Esophagus squamous epithelium (tissue), 5 donors: ENCODE results near the gene GALNT14. TPM values are rescaled to one million over a fixed set of nuclear protein-coding genes. Genes with fewer than 3 reads are reported as not detected.

Experiments
- DNase-seq: peaks from one replicate; lab custom pipeline; 2025; lab: John Stamatoyannopoulos, UW
- H3K27ac ChIP-seq, 4 donors: fragments of 200-600 bp; sonication (generic); one replicate each; pipeline ENCODE4 v1.5.1; 2016 to 2019; ENCODE audit warnings: mild to moderate bottlenecking in 1 of 4
- H3K27me3 ChIP-seq, 4 donors: fragments of 200-600 bp; sonication (generic); 1 replicate in 3 of 4; 2 replicates in 1 of 4; pipeline versions ENCODE4 v1.5.1 to v1.6.0; 2017 to 2021; ENCODE audit warnings: antibody characterized with exemption in 1 of 4
- H3K36me3 ChIP-seq, 3 donors: fragments of 200-600 bp; sonication (generic); one replicate each; pipeline ENCODE4 v1.5.1; 2016 to 2019
- H3K4me1 ChIP-seq, 3 donors: fragments of 200-600 bp; sonication (generic); one replicate each; pipeline ENCODE4 v1.5.1; 2017 to 2019
- H3K4me3 ChIP-seq, 4 donors: fragments of 200-600 bp; sonication (generic); 1 replicate in 3 of 4; 2 replicates in 1 of 4; pipeline ENCODE4 v1.5.1; 2016 to 2019; ENCODE audit warnings: mild to moderate bottlenecking in 2 of 4, moderate library complexity in 1 of 4
- H3K9me3 ChIP-seq, 3 donors: fragments of 200-600 bp; sonication (generic); one replicate each; pipeline ENCODE4 v1.5.1; 2016 to 2019
- CTCF ChIP-seq, 6 experiments: fragments of 450-650 bp in 4 of 6; fragments of 200-600 bp in 2 of 6; sonication (generic) in 2 of 6; IDR thresholded peaks; one replicate each; pipeline ENCODE4 v1.5.1; 2016 to 2019; ENCODE audit warnings: antibody characterized with exemption in 6 of 6, mild to moderate bottlenecking in 4 of 6, moderate library complexity in 4 of 6
- POLR2A ChIP-seq, 4 donors: fragments of 450-650 bp; IDR thresholded peaks; one replicate each; pipeline ENCODE4 v1.6.1; 2017; ENCODE audit warnings: antibody characterized with exemption in 4 of 4, mild to moderate bottlenecking in 4 of 4, moderate library complexity in 3 of 4
- WGBS, 2 donors: methylation state at CpG; one replicate each; pipeline ENCODE4 v1.1.5; 2018; 5-methylcytosine and 5-hydroxymethylcytosine counted together
- intact Hi-C: fragments of 100-400 bp; cut with DNase I; formaldehyde crosslinking; loops from one replicate; pipeline ENCODE4 v1.15.0; 2022
- total RNA-seq, 4 donors: library from RNA; depleted of rRNA; stranded (reverse); fragments of >200 nt; gene quantifications; one replicate each; pipeline ENCODE4 v1.1.0, GENCODE V29; 2016
- donor health status: DM: yes; HTN: yes; CAD: no.

The GALNT14 gene
- total RNA-seq, 4 donors from 2014 or later: 18.6 to 29.0 (median 21.3) TPM

DNA sequence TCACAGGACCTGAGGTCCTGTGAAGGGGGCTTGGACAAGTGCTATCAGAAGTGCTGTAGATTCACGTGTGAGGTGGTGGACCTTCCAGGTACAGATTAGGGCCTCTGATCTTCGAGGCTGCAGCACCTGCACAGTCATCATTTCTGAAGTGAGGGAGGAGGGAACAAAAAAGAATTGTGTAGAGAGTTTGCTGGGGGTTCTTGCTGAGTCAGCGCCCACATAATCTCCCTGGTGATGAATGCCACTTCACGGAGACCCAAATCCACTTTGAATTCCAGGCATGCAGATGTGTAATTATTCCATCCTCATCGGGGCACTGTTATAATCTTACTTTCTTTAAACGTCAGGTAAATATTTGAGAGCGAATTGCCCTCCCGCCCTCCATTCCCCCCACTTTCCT lies 202.4 kb downstream of the GALNT14 start:
- Histone ChIP-seq H3K4me3 (no peak overlapping the region), H3K27me3 (no peaks in the 10 kb centered on the region), H3K9me3 (no peaks in the 10 kb centered on the region), H3K27ac (no peak overlapping the region), H3K36me3 (no peaks in the 10 kb centered on the region), H3K4me1 (no peaks in the 10 kb centered on the region)
- no peak for DNase-seq
- intact Hi-C loops: no loop called here
- 64 to 78% methylated on average over 8 of the region's 8 CpGs for WGBS, 2 donors
- TF ChIP-seq CTCF (IDR thresholded peaks at IDR 0.05) (no peak), POLR2A (IDR thresholded peaks at IDR 0.05) (no peak)

GRCh38 chr2:30934066-30934465 lies 204.2 kb downstream of the GALNT14 start:
- DNase-seq: no peak
- H3K27me3 ChIP-seq: no peaks in the 10 kb centered on the region
- no peaks in the 10 kb centered on the region for H3K9me3 ChIP-seq
- no peak overlapping the region for H3K27ac ChIP-seq
- H3K36me3 ChIP-seq: peaks cover 0 to 4% (median 2%) of the 10 kb centered on the region in 3 donors
- H3K4me1 ChIP-seq: no peaks in the 10 kb centered on the region
- WGBS, 2 donors: 66 to 71% methylated on average over 7 of the region's 7 CpGs
- TF ChIP-seq CTCF (IDR thresholded peaks at IDR 0.05) (no peak), POLR2A (IDR thresholded peaks at IDR 0.05) (no peak)
- intact Hi-C loops: no loop called here
- H3K4me3 ChIP-seq: no peak overlapping the region

- DNase-seq: no peak
- intact Hi-C loops: no loop called here
- 67 to 76% methylated on average over 5 of the region's 5 CpGs for WGBS, 2 donors
- TF ChIP-seq POLR2A (IDR thresholded peaks at IDR 0.05) (no peak), CTCF (IDR thresholded peaks at IDR 0.05) (no peak)
- no peak overlapping the region for H3K27ac ChIP-seq
- no peaks in the 10 kb centered on the region for H3K27me3 ChIP-seq
- H3K9me3 ChIP-seq: no peaks in the 10 kb centered on the region
- peaks cover 0 to 7% (median 4%) of the 10 kb centered on the region in 3 donors for H3K36me3 ChIP-seq
- no peaks in the 10 kb centered on the region for H3K4me1 ChIP-seq
- no peak overlapping the region for H3K4me3 ChIP-seq
Observed at GRCh38 chr2:30933496-30933895, 204.7 kb downstream of the GALNT14 start.

- no peaks in the 10 kb centered on the region for H3K4me1 ChIP-seq
- H3K27ac ChIP-seq: no peak overlapping the region
- TF ChIP-seq POLR2A (IDR thresholded peaks at IDR 0.05) (no peak), CTCF (IDR thresholded peaks at IDR 0.05) (no peak)
- WGBS, 2 donors: 53 to 85% methylated on average over 2 of the region's 3 CpGs
- no peak overlapping the region for H3K4me3 ChIP-seq
- no peaks in the 10 kb centered on the region for H3K9me3 ChIP-seq
- peaks cover 0 to 7% (median 4%) of the 10 kb centered on the region in 3 donors for H3K36me3 ChIP-seq
- intact Hi-C loops: no loop called here
- H3K27me3 ChIP-seq: no peaks in the 10 kb centered on the region
- DNase-seq: no peak
Observed at GRCh38 chr2:30932870-30933269, 205.4 kb downstream of the GALNT14 start.

- intact Hi-C loops: no loop called here
- Histone ChIP-seq H3K9me3 (no peaks in the 10 kb centered on the region), H3K4me3 (no peak overlapping the region), H3K27ac (no peak overlapping the region), H3K4me1 (no peaks in the 10 kb centered on the region), H3K27me3 (no peaks in the 10 kb centered on the region), H3K36me3 (peaks cover 0 to 7% (median 4%) of the 10 kb centered on the region in 3 donors)
- DNase-seq: no peak
- TF ChIP-seq CTCF (IDR thresholded peaks at IDR 0.05) (no peak), POLR2A (IDR thresholded peaks at IDR 0.05) (no peak)
- WGBS, 2 donors: 93% methylated on average over 7 of the region's 19 CpGs; no CpG with 5 or more reads in 1 of the 2 donors
Observed at GRCh38 chr2:30931841-30932407, 206.3 kb downstream of the GALNT14 start.
